ENCODE measurements around the gene NCKAP5. TPM values are rescaled to one million over a fixed set of nuclear protein-coding genes. Genes with fewer than 3 reads are reported as not detected.

The NCKAP5 gene
- total and polyA plus RNA-seq, 2 of the 8 experiments (the other 6 are each of a cell fraction or from before 2014, with no cell fraction given), result 0.27 to 0.86 TPM

- TF ChIP-seq ATF3 (IDR thresholded peaks at IDR 0.05; ENCODE audit: insufficient read depth, low read depth, low read length), result no peak
- TF ChIP-seq SIX5 (IDR thresholded peaks at IDR 0.05; ENCODE audit: low read depth, low read length), result no peak
- TF ChIP-seq CREB1 (IDR thresholded peaks at IDR 0.05), result no peak
- no peak for TF ChIP-seq ATF2 (IDR thresholded peaks at IDR 0.05; ENCODE audit: low read length)
- no peak for TF ChIP-seq NRF1 (IDR thresholded peaks at IDR 0.05; ENCODE audit: low read depth, low read length)
- TF ChIP-seq EP300 (IDR thresholded peaks at IDR 0.05; ENCODE audit: borderline replicate concordance in 1 of 2, low read depth in 2 of 2, low read length in 2 of 2), result no peak
- TF ChIP-seq ZNF274 (IDR thresholded peaks at IDR 0.05; ENCODE audit: borderline replicate concordance, extremely low read depth, low read length), result no peak
Measured at GRCh38 chr2:133599811-133600210, 31.5 kb upstream of the NCKAP5 start (continued).
